ENCODE measurements around the gene MTHFD2L.

MTHFD2L gene

GRCh38 chr4:74344031-74344430, 186.1 kb downstream of the MTHFD2L start:
- DNase-seq: no peak

Data from SHP77 (cell line).